GM18508 (cell line): ENCODE data around the gene XG.
A peak's percentile ranks its signal among the peaks of the same experiment; 100 is the strongest.
"Not testable (repeated sequence)": the region's sequence is repeated elsewhere in the genome, so short reads cannot be mapped to it uniquely, and the experiment has no call there.

ENCODE experiments used
- ATAC-seq: cut with Tn5 transposase; IDR thresholded peaks from one replicate; pipeline ENCODE4 v1.9.1; 2021; ENCODE audit warnings: moderate number of reproducible peaks; ENCODE audit not compliant: insufficient read depth, unreplicated experiment

XG gene, protein sequence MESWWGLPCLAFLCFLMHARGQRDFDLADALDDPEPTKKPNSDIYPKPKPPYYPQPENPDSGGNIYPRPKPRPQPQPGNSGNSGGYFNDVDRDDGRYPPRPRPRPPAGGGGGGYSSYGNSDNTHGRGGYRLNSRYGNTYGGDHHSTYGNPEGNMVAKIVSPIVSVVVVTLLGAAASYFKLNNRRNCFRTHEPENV

DNA sequence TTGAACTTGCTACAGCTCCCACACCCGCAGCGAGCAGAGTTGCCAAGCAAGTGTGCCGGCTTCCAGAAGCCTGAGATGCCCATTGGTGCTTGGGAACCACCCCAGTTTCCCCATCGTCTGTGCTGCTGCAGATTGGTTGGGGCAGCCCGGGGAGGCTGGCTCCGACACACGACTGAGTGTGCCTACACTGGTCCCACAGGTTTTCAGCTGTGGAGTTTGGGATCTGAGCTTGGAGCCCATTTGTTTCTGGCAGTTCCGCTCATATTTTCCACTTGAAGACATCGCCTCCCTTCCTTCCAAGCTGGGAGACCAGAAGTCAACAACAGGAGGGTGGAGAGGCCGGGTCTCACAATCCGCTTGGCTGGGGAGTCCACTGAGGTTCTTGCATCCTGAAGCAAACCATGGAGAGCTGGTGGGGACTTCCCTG, at the start of gene XG:
TSS of gene XG (plus strand) at position 167 of the 427 bp plus-strand sequence. CDS start at position 402, 235 bp downstream.
- not testable (repeated sequence) for ATAC-seq

DNA sequence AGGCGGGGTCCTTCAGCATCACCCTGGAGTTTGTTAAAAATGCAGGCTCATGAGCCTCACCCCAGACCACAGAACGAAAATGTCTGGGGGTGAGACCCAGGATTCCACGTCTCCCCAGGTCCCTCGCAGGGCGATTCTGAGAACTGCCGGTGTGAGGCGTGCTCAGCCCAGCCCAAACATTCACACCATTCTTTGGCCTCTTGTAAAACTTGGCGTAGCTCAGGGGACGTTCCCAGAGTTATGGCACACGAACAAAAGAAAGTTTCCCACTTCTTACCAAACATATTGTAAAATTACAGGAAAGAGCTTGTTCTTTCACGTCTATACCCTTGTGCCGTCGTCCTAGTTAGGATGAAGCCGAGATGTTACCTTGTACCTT, 47.9 kb upstream of the XG start:
- no peak for ATAC-seq

DNA sequence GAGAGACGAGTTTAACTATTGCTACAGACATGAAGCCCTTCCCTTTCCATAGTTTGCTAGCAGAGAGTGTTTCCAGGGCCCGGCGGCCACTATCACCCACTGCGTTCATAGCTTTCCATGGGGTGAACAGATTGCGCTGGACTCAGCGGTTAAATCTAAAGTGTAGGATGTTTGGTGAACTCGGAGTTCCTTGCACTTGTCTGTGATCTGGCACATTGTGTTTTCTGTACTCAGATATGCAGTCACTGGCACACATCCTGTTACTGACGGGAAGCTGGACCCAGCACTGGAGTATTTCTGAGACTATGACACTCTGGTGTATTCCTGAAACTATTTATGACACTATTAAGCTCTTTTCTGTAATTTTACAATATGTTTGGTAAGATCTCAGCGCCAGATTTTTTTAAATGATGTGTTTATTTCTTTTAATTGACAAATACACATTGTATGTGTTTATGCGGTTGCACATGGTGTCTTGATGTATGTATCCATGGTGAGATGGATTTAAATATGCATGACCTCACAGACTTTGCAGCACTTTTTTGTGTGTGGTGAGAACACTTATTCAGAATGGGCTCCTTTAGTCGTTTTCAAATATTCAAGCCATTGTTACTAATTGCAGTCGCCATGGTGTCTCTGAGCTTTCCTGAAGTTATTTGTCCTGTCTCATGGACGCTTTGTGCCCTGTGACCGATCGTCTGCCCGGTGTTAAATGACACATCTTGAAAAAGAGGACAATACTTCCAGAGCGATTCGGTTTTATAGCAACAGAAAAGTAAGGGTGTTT, 46.6 kb upstream of the XG start:
- ATAC-seq, result no peak

DNA sequence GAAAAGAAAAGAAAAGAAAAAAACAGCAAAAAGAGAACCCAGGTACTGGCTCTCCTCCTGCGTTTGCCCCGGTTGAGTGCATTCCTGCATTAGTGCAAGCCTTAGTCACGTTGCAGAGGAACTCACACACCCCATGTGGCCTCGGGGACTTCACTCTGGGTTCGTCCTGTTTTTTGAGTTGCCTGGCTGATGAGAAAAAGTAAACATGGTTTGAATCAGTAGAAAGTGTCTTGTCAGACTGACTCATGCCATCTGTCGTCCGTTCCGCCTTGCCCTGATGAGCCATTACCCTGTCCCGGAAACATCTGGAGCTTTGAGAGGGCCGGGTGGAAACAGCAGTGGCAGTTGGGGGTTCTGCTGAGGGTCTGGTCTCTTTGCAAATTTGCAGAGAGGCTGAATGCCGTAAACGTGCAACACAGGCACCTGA, 44.5 kb upstream of the XG start:
- ATAC-seq, result peak; percentile 91

DNA sequence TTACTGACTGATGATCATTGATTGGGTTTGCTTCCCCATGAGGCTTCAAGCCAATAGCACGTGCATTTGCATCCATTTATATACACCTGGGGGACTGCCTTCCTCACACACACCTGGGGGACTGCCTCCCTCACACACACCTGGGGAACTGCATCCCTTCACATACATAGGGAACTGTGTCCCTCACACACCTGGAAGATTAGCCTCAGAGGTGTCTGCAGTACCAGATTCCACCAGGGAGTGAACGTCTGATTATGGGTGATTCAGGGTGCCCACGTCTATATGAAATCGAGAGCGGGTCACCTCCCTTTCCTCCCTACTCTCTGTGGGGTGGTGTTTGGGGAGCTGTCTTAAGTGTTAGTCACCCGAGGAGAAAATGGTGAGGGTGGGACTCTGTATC, 43.8 kb upstream of the XG start:
- no peak for ATAC-seq

DNA sequence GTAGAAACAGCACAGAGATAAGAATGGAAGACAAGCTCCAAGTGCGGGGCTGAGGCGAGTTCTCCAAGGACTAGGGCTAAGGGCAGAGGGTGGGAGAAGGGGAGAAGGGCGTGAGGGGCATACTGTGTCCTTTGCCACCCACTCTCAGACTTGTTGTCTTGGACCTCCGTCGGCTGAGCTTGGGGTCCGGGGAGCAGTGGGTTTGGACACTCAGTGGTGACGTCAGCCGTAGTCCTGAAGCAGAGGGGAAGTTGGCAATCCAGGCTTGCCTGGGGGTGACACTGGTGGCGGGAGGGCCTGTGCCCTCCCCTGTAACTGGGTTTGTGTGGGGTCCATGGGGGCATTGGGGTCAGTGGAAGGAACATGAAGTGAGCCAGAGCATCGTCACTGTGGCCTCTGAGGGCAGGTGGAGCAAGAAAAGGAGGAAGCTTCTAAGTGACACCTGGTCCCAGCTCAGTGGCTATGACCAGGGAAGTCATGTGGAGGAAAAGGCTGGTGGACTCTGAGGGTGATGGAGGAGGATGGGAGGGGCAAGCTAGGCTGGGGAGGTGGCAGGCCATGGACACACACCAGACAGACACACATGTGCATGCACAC, 43.1 kb upstream of the XG start:
- no peak for ATAC-seq

DNA sequence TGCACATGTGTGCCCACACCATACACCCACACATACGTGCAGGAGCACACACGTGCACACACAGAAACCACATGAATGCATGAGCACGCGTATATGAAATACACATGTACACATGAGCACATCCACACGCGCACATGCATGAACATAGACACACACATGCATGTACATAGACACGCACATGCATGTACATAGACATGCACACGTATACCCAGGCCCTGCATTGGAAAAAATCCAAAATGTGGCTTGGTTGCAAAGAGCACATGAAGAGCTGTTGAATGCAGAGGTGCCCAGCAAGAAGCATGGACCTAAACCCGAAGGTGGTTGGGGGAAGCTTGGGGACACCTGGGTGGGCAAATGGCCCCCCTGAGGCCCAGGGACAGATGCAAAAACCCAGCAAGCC, 42.3 kb upstream of the XG start:
- no peak for ATAC-seq

DNA sequence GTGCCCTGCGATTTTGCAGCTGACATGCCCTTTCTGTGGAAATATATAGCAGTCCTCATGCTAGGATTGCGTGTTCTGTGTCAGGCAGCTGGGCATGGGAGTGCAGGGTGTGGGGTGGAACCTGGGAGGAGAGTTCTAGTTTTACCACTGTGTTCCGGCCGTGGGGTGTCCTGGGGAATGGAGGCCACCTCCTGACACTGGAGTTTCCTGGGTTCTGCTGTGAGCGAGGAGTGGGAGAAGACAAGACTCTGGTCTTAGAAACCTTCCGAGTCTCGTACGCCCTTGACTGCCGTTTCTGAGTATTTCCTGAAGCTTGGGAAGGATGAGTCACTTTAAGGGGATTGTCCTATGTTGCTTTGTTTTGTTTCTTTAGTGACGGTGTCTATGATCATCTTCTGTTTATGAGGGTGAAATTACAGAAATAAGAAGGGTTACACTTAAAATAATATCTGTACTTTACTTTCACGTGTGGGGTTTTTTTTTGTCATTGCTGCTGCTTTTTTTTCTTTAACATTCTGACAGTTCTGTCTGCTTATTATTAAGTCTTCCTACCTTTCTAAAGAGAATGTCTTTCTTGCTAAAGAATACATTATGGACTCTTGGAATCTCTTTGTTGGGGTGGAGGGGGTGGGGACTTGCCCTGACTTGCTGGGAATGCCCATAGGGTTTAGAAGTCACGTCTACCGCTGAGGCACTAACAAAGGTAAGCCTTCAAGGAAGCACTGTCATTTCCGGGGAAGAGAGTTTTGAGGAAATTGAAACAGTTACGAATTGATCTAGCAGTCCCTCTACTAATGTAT, 41.6 kb upstream of the XG start:
- no peak for ATAC-seq

DNA sequence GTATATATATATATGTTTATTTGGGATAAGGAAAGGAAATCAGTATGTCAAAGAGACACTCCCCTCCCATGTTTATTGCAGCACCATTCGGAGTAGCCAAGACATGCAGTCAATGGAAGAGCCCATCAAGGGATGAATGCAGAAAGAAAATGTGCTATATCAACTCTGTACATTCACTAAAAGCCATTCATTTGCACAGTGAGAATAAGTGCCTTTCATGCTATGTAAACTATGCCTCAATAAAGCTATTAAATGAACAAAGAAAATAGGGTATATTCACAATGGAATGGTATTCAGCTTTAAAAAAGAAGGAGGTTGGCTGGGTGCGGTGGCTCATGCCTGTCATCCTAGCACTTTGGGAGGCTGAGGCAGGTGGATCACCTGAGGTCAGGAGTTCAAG, 40.4 kb upstream of the XG start:
- ATAC-seq, result no peak

DNA sequence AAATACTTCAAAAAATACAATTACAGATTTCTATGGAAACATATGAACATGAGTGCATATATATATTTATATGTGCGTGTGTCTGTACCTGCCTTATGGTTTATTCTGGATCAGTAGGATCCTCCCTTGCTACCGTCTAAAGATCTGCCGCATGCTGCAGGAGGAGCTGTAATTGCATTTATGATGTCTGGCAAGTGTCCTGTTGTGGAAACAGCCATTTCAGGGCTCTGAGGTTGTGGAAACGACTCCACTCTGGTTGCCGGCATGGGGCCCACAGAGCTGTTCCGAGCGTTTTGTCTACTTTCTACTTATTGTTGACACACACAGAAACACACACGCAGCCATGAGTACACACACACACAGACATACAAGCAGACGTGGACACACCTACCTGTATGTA, 39.4 kb upstream of the XG start:
- ATAC-seq, result no peak

DNA sequence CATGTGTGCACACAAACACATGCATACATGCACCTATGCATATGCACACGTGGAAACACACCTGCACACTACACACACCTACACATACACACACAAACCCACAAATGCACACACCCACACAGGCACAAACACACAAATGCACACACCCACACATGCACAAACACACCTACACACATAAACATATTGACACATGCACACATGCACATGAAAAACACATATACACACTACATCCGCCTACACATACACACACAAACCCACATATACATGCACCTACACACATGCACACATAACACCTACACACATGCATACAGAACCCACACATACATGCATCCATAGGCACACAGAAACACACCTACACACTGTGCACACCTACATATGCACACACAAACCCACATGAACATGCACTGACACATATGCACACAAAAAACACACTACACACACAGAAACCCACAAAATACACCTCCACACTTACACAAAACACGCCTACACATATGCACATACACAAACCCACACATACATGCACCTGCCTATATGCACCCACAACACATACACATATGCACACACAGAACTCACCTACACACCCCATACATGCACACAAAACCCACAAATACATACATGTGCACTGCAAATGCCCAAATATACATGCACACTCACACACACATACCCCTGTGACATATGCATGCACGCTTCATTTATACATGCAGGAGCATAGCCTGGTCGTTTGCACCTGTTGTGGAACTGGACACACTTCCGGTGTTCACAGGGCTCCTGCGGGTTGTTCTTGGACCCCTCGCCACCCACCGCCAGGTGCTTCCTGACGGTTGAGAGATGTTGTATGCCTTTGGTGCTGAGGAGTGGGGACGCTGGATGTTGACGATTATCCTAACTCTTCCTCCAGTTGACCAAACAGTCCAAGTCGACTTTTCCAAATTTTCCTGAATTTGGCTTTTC, 38.7 kb upstream of the XG start:
- no peak for ATAC-seq

DNA sequence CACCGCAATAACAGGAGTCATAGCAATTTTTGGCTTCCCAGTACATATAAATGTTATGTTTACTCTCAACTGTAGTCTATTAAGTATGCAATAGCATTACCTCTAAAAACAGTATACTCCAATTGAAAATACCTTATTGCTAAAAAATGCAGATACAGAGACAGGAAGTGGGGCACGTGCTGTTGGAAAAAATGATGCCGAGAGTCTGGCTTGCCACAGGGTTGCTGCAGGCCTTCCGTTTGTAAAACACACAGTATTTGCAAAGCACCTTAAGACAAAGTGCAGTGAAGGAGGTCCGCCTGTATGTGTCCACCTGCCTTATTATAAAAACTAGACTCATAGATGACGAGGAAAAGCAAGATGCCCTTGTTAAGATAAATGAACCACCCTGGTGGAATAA, 37.3 kb upstream of the XG start:
- no peak for ATAC-seq

DNA sequence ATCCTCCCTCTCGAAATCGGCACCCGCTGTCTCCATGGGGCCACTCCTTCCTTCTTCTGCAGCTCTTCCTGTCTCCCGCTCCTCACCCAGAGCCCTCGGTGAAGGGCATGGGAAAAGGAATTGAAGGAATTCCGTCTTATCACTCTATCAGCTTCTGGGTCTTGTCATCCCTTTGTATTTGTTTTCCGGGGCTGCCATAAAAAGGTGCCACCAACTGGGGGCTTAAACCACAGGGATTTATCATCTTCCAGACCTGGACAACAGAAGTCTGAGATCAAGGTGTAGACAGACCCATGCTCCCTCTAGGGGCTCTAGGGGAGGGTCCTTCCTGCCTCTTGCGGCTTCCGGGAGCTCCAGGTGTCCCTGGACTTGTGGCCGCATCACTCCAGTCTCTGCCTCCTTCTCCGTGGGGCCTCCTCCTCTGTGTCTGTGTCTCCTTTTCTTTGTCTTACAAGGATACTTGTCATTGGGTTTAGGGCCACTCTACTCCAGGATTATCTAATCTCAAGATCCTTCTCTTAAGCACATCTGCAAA, 36.7 kb upstream of the XG start:
- ATAC-seq, result no peak

DNA sequence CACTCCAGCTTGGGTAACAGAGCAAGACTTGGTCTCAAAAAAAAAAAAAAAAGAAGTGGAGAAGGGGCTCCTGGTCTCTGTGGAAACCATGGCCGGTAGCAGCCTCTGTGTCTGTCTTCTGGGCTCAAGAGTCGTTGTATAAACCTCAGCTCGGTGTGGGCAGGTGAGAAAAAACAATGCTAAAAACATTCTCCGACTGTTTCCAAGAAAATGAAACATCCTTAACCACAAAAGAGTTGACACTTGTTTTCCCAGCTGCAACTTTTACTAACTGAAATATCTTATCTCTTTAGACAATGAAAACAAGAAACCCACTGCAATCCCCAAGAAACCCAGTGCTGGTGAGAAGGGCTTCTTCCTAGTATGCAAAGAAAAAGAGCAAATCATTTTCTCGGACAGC, 34.5 kb upstream of the XG start:
- ATAC-seq, result no peak

DNA sequence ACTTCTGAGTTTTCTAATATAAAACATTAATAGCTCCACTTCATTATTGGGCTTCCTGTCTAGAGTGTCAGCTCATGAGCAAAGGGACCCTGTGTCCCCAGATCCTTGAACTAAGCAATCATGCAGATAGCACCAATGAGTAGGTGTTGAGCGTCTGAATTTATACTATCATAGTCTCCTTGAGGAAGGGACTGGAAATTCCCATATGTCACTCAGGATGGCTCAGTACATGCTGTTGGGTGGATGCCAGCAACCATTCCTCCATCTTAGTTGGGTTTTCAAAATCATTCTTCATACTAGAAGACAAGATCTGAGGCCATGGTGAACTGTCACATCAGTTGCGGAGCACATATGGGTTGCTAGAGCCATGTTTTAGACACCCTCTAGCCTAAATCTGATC, 33.0 kb upstream of the XG start:
- no peak for ATAC-seq

DNA sequence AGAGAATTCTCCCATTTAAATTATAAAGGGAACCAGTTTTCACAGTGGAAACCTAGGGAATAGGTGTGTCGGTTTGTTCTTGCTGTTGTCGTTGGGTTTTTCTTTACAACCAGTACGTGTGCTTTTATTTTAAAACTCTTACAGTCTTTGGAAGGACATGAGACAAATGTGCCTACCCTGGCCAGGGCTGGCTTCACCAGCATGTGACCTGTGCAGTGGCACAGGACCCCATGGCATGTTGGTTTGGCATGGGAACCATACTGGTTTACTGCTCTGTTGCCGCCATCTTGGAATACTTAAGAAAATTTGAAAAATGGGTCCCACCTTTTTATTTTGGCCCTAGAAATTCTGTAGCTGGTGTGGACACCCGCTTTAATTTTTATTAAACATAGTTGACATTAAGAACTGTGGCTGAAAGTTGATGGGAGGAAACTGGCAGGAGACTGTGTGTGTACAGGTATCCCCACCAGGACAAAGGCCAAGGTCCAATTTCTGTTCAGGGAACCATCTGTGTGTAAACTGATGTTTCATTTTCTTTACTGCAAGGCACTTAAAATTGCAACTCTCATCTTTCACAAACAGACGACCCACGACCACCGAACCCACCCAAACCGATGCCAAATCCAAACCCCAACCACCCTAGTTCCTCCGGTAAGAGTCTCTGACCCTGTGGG, 31.9 kb upstream of the XG start:
- ATAC-seq, result no peak

DNA sequence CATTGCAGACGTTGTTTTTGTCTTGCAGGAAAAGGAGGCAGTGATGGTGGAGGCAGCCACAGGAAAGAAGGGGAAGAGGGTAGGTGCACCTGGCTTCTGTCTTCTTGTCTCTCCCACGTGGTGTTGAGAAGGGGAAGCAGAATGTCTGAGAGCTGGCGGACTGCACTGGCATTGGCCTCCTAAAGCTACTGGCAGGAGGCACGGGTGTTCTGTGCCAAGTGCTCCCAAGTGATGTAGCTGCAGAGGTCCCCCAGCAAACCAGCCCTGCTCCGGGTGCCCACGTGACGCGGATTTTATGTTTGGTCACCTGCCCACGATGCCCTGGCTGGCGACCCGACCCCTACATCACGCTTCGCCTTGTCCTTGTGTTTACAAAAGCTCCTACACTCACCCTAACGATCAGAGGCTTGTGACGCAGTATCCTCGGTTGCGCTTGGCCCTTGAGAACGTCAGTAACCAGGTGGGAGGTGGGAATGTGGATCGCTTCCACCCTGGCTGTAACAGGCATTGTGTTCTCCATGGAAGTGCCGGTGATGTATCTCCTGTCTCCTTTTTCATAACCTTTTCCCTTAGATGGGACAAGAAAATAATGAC, 28.5 kb upstream of the XG start:
- ATAC-seq, result no peak

DNA sequence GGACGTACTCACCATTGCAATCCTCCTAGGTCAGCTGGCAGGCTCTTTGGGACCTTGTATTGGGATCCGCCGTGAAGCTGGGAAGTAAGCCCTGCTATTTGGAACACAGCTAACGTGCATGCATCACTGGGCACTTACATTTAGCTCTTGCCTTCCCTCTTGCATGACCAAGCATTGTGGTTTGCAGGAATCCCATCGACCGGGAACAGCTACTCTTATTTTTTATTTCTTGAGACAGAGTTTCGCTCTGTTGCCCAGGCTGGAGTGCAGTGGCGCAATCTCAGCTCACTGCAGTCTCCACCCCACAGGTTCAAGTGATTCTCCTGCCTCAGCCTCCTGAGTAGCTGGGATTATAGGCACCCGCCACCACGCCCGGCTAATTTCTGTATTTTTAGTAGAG, 24.6 kb upstream of the XG start:
- not testable (repeated sequence) for ATAC-seq

DNA sequence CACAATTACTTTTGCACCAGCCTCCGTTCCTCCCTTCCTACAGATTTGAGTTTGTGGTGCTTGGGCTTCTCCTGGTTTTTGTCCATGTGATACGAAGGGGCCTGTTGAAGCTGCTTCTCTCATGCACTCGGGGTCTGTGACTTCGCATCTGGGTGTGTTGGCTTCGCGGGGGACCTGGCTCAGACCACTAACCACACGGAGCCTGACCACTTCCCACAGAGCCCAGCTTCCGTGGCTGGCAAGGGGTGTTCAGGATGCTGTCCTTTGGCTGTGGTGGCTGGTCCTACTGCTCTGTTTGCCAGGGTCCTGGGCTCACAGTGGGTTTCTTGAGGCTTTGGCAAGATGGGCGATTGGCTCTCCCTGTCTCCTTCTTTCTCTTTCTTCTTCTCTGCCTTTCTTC, 19.8 kb upstream of the XG start:
- ATAC-seq, result no peak
